HG03066 (cell line): Measurements from ENCODE around the gene SH3TC1.

Source experiments
- ATAC-seq: cut with Tn5 transposase; IDR thresholded peaks from one replicate; pipeline ENCODE4 v1.9.1; 2021; ENCODE audit warnings: low read depth; ENCODE audit not compliant: unreplicated experiment

The SH3TC1 gene

DNA sequence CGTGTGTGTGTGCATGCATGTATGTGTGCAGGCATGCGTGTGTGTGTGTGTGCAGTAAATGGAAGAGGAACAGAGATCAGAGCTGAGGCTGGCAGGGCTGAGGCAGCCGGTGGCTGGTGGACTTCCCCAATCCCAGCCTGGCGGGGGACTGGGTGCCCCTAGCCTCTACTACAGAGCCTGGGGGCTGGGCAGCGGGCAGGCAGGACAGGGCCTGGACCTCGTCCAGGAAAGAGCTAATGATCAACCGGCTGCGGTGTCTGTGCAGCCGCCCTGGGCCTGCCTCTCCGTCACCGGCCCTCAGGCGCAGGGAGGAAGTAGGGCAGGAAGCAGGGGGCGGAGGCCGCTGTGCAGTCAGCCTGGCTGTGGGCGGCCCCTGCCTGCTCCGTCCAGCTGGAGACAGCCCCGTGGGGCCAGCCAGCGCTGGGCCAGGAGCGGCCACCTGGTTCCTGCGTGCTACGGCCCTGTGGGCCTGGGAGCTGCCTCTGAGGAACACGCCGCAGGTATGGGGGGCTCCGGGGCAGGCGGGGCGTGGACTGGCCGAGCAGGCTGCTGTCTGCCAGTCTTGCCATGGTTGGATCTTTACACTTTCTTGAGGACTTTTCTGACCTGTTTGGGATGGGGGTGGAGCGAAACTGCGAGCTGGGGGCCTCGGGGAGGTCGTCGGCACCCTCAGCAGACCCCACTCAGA is at the start of gene SH3TC1:
Gene SH3TC1 (plus strand): TSS at position 385 of the 688 bp plus-strand sequence. CDS start 5,905 bp downstream, outside the sequence.
- peak; percentile 81 for ATAC-seq

DNA sequence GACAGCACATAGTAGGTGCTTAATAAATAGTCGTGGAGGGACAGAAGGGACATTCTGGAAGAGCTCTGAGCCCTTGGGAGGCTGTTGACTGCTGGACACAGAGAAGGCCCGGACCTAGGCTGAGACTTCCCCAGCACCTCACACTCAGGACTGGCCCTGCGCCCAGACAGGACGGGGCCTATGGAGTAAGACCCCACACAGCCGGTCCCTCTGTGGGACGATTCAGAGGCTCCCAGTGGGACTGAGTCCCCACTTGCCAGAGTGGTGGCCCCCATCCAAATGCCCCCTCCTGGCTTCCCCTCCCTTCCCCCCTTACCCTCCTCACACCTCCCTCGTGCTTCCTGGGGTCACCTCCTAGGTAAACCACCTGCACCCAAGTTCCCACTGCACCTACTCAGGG is 49.4 kb upstream of the SH3TC1 start:
- no peak for ATAC-seq

DNA sequence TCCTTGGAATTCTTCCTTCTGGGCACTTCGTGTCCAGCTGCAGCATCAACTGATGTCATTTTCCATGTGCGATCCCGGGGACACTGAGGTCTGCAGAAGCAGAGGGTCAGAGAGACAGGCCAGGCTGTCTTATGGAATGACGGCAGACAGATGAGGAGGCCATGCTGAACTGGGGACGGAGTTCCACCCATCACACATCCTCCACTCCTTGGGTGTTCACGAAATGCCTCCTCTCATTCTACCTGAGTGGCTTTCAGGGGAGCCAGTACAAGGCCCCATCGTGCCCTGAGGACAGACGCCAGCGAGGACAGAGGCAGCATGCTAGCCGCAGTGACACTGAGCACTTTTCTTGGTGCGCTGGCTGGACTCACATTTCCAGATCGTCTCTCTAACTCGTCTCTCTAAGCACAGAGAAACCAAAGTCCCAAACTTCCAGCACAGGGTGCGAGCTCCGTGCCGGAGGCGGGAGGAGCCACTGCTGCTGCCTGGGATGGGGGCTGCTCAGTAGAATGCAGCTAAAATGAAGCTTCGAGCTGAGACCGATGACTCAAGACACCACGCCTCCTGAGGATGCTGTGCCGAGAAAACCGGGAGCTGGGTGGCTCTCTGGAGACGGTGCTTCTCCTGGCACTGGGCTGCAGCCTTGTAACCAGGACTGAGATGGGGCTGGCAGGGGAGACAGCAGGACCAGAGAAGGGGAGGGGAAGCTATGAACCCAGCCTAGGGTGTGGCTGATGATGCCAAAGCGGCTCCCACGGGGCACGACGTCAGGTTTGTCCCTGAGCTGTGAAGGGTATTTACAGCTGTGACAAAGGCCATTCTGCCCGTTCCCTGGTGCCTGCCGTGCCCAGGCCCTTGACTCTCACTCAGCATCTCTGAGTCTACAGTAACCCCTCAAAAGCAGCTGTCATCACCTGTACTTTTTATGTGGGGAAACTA is 48.7 kb upstream of the SH3TC1 start:
- ATAC-seq, result no peak

DNA sequence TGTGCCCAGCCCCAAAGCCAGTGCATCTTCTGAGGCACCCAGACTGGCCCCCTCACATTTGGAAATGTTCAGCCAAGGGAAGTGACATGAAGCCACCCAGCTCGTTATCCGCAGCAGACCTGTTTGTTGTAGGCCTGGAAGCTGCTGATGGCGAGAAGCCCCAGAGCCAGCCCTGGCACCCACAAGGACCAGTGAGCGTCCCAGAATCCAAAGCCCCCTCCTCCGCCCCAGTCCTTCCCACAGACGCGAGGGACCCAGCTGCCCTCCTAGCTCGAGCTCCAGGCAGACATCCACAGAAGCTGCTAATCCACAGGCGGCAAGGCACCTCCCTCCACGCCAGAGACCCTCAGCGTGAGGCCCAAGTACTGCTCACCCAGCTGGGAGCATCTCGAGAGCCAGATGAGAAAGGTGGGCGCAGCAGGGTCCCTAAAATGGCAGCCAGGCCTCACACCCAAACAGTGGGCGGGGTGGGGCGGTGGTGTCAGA is 47.9 kb upstream of the SH3TC1 start:
- no peak for ATAC-seq

DNA sequence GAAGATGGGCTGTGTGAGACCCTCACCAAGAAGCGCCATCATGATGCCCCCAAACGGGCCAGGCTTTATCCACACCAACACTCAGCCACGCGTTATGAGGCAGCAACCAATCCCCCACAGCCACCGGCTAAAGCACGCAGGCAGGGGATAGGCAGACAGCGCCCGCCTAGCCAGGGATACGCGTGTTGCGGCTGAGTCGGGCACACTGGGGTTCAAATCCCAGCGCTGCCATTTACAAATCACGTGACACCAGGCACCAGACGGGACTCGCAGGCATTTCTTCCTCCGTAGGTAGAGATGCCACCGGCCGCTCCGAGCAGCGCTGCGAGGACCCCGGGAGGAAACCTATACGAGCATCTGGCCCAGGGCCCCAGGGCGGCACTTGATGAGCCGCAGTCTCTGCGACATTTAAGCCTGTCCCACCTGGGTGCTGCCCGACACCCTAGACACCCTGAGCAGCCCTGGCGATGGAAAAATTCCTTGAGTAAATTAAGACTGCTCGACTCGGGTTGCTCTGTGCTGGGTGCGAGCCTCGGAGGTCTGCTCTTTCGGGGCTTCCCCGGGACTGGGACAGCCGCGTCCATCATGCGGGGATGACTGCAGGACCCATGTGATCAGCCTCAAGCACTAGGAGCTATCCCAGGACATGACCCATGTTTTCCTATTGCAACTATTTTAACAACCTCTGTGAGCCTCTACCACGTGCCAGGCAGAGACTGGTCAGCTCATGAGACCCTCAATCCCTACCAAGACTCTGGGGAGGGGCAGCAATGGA is 46.8 kb upstream of the SH3TC1 start:
- no peak for ATAC-seq

DNA sequence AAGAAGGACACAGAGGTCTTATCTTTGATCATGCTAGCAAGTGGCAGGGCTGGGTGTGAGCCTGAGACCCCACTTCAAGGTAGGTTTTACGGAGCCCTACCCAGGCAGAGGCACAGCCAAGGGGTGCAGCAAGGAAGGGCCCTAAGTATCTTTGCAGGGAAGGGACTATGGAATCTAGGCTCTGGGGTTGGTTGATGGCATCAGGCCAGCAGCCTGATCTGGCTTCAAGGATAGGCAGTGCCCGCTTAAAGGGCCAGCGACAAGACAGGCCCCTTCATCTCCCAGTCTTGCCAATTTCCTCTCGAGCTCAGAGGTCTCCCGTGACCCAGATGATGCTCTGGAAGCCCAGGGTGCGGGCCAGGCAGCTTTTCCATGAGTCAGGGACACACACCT is 46.2 kb upstream of the SH3TC1 start:
- no peak for ATAC-seq

DNA sequence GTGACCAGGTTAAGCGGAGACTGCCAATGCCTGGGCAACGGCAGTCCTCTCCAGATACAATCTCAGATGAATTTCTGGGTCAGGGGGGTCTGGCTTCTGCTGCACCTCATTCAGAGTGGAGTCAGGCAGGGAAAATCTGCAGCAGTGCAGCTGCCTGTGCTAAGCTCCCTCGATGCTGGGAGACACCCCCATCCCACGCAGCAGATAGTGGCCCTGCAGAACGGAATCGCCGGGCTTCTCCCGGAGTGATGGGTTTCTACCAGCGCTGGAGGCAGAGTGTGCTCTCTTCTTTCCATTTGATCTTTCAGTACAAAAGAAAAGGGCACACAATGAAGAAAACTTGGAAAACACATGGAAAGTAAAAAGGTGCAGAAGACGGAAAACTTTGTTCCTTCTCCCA is 45.6 kb upstream of the SH3TC1 start:
- ATAC-seq, result no peak

DNA sequence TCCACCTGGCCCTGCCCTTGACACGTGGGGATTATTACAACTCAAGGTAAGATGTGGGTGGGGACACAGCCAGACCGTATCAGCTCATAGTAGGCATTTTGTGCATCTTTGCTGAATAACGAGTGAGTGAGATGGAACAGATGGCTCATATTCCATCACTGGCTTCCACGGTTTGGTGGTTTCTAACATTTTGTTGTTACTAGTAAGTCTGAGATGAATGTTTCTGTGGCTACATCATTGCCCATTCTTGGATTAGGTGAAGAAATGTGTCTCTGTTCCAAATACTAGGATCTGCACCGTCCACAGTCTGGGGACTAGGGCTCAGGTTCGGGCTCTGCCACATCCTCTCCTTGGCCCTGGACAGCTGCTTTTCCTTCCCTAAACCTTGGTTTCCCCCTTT is 44.0 kb upstream of the SH3TC1 start:
- ATAC-seq, result no peak

DNA sequence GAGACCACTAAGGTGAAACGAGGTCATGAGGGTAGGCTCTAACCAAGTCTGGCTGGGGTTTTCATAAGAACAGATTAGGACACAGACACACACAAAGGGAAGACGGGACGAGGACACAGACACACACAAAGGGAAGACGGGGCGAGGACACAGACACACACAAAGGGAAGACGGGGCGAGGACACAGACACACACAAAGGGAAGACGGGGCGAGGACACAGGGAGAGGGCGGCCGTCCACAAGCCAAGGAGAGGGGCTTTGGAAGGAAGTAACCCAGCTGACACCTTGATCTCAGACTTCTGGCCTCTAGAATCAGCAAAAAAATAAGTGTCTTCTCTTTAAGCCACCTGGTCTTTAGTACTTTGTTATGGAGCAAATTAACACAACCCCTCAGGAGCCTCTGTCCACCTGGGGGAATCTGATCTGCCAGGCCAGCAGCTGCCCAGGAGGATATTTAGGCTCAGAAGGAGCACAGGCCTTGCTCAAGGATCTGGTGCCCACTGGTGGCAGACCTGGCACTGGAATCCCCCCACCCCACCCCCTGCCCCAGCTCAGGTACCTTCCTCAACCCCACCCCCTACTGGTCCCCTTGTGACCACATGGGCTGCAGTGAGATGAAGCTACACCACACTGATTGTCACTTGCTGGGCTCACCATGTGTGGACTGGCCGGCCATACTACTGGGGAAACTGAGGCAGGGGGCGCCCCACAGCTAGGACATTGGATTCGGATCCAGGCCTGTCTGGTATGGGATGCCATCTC is 43.2 kb upstream of the SH3TC1 start:
- ATAC-seq, result no peak

DNA sequence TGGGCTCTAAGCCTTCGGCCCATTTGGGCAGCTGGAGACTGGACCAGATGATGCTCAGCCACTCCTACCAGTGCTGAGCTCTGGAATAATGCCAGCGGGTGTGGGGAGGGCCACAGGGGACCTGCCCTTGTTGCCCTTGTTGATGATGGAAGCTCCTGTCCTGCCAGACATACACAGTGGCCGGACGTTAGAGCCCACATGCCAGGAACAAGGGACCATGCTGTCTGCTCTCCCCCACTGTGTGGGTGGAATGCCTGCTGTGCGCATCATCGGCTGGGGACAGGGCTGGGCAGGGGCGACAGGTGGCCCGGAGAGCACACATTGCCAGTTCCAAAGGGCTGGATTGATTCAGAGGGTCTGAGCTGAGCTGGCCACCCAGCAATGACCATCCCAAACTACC is 42.5 kb upstream of the SH3TC1 start:
- no peak for ATAC-seq

DNA sequence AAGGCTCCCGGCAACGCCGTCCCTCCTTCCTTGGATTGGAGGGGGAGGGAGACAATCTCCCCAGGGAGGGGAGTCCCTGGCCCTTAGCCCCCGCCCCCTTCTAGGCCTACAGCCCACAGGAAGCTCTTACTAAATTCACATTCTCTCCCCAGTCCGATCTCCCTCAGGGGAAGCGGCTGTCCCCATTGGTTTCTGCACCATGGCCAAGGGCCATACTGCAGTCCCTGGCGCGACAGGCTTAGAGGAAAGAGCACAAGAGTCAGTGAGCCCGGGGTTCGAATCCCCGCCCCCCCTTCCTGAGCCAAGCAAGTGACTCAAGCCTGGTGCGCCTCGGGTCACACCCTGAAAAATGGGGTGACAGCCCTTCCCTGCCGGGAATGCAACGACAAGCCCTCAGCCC is 41.6 kb upstream of the SH3TC1 start:
- ATAC-seq, result no peak

DNA sequence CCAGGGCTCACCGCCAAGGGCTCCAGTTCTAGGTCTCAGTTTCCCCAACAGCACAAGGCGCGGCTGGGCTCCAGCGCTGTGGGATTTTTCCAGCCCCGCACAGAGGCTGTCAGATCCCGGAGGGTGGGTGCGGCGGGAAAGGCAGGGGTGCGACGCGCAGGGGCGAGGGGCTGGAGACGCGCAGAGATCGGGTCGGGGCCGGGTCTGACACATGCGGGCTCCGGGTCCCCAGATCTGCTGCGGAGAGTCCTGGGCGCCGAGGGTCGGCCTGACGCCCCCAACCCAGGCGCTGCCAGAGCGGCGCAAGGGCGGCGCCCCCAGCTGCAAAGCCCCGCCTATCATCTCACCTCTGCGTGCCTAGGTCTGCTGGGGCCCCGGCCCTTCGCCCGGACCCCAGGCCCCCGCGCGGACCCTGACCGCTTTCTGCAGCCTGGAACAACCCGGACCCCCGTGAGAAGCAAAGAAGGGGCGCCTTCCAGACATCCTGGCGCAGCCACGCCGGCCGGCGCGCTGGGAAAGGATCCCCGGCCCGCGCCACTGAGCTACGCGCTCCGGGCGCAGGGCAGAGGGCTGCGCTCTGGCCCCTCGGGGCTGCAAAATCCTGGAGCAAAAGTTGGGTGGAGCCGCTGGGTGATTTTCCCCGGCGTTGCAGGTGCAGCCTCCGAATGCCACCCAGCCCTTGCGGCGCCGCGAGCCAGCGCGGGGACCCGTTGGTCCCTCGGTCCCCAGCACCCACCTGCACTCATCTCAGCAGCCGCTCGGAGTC is 41.0 kb upstream of the SH3TC1 start:
- no peak for ATAC-seq

DNA sequence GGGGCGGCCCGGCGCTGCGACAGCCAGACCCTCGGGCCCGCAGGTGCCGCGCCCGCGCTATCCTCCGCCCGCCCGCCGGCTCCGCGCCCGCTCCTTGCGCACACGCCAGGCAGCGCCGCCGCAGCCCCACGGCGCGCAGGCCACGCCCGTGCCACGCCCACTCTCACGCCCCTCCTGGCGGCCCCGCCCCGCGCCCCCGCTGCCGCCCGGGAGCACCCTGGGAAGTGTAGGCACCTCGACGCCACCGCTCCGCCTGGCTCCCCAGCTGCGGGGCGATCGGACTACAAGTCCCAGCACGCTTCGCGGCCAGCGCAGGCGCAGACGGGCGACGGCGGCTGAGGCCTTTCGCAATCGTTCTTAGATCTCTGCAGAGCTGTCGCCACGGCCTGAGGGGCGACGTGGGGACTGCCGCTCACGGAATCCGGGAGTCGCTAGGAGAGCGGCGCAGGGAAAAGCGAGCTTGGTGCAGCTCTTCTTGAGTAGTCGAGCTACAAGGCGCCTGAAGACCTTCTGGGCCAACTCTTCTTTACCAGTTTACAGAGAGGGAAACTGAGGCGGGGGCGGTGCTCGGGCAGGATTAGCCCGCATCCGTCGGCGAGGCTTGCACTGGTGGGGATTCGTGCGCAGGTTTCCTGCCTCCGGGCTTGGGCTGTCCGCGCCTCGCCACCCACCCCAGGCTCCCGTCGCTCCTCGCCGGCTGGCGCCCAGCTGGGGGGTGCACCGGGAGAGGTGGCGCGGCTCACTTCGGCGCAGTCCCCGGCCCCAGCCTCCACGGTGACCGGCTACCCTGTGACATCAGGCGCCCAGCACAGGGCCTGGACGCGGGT is 40.2 kb upstream of the SH3TC1 start, which contains the start of gene ABLIM2:
Gene ABLIM2 (minus strand): TSS at position 104 of the 827 bp plus-strand sequence. CDS start 124 bp downstream, outside the sequence.
- ATAC-seq, result peak; percentile 97

DNA sequence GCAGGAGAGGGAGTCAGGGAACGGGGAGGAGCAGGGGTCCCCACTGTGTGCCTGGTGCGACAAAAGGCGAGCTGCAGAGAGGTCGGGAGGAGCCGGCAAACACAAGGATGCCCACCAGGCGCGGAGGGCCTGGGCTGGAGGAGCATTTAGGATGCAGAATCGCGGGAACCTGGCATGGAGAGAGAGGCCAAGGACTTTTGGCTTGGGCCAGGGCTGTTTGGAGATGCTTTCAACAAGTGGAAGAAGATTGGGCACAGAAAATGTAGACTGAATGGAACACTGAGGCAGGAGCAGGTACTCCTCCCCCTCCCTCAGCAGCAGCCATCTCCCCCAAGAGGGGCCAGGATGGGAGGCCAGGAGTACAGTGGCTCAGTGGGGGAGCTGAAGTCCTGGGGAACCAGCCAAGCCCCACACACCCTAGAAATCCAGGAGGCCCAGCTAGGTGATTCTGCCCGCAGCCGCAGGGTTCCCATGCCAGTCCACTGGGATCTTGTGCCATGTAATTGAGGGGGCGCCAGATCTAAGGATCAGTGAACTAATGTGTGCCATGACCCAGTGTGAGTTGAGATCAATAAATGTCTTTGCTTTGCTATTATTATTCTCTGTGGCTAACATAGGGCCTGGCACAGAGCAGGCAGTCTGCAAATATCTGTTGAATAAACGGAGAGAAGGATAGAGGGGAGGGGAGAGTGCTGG is 39.4 kb upstream of the SH3TC1 start:
- no peak for ATAC-seq

DNA sequence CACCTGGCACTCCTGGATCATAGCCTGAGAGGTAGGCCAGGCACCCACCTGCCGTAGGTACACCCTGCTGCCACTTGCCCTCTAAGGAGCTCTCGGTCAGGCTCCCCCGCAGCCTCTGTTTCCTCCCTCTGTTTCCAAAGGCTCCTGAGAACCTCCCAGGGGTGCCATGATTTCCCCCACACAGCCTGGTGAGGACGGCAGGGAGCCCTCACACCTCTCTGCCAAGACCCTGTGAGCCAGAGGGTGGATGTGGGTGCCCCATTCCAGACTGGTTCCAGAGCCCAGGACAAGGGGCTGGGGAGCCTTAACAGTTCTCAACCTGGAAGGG is 38.9 kb upstream of the SH3TC1 start:
- ATAC-seq, result no peak

DNA sequence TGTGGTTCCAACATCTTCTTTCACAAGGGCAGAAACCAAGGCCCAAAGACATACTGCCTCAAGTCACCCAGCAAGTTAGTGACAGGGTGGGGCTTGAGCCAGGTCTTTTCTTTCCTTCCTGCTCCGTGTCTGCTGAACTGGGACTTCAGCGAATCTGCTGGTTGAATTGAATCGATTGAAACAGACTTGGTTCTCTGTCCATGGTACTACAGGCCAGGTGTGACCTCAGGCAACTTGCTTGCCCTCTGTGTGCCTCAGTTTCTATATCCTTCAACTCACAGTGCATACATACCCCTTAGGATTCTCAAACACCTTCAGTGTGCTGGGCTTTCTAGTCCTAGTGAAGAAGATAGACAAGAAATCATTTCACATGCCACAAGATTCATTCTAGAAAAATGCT is 38.5 kb upstream of the SH3TC1 start:
- ATAC-seq, result no peak

DNA sequence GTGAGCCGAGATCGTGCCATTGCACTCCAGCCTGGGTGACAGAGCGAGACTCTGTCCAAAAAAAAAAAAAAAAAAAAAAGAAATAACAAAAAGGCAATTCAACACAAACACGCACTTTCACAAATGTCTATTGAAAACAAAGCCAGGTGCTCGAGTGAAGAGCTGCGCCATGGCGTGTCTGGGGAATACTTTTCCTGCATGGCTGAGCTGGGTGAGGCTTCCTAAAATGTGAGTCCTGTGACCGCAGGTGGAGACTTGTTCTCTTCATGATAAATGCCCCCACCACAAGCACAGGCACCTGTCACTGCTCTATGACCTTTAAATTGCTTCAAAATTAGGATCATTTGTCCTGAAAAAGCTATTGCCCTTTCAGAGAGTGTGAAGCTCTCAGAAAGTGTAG is 36.5 kb upstream of the SH3TC1 start:
- no peak for ATAC-seq

DNA sequence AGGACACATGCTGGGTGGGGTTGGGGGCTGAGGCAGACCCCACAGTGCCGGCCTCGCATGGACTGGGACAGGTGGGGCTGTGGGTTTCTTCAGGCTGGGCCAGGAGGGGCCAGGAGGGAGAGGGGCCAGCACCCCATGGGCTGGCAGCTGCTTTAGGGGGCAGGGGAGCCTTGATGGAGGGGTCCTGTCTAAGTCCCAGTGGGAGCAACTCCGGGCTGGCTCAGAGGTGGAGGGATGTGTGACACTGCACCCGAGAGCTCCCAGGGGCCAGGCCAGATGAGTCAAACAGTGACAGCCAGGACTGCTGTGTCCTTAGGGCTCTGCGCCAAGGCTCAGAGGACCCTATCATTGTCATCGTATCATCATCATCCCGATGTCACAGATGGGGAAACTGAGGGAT is 36.1 kb upstream of the SH3TC1 start:
- no peak for ATAC-seq
